PC-3 (cell line): ENCODE results near the gene IRX4. TPM values are rescaled to one million over a fixed set of nuclear protein-coding genes. Genes with fewer than 3 reads are reported as not detected.

Source experiments
- ATAC-seq: fragments of 200-7000 bp; cut with Tn5 transposase; 2 replicates; pipeline ENCODE4 v1.9.1; 2020; ENCODE audit warnings: mild to moderate bottlenecking, moderate library complexity
- BruUV-seq: library from RNA; stranded (reverse); fragments of 400-500 nt; replicated peaks from 2 replicates; lab custom pipeline; 2021; lab: Mats Ljungman, UMichigan
- CTCF ChIA-PET: fragments of 300-600 bp; sonication (Branson Sonifier 250); formaldehyde crosslinking; loops from one replicate; lab custom pipeline; 2022; ENCODE audit warnings: antibody characterized with exemption; lab: Charles Lee
- POLR2A ChIA-PET: fragments of 300-600 bp; sonication (Branson Sonifier 250); formaldehyde crosslinking; loops from one replicate; lab custom pipeline; 2022; ENCODE audit warnings: antibody characterized with exemption; ENCODE audit not compliant: unreplicated experiment; lab: Charles Lee
- DNase-seq: peaks from one replicate; pipeline ENCODE4 v3.0.0-alpha.2; 2015
- H2AFZ ChIP-seq: fragments of 300-600 bp; sonication (generic); 2 replicates; pipeline ENCODE4 v1.6.0; 2016; ENCODE audit warnings: antibody characterized with exemption, low read length
- H3F3A ChIP-seq: fragments of 300-600 bp; sonication (generic); one replicate; pipeline ENCODE4 v1.6.0; 2017; ENCODE audit warnings: antibody characterized with exemption, low read length, control low read depth, mild to moderate bottlenecking; ENCODE audit not compliant: unreplicated experiment
- H3K27ac ChIP-seq: fragments of 300-600 bp; sonication (generic); 2 replicates; pipeline ENCODE4 v1.5.1; 2016; ENCODE audit warnings: mild to moderate bottlenecking, low read length
- H3K27me3 ChIP-seq: fragments of 300-600 bp; sonication (generic); 2 replicates; pipeline ENCODE4 v1.6.1; 2016; ENCODE audit warnings: low read length, mixed read lengths
- H3K36me3 ChIP-seq: fragments of 300-600 bp; sonication (generic); 2 replicates; pipeline ENCODE4 v1.6.1; 2016; ENCODE audit warnings: low read depth, mixed run types, low read length, mixed read lengths
- H3K4me1 ChIP-seq: fragments of 300-600 bp; sonication (generic); 2 replicates; pipeline ENCODE4 v1.5.1; 2016; ENCODE audit warnings: low read length; ENCODE audit not compliant: insufficient read depth
- H3K4me2 ChIP-seq: fragments of 300-600 bp; sonication (generic); 2 replicates; pipeline ENCODE4 v1.6.0; 2016; ENCODE audit warnings: low read length
- H3K4me3 ChIP-seq: fragments of 300-600 bp; sonication (generic); 2 replicates; pipeline ENCODE4 v1.5.1; 2016; ENCODE audit warnings: mild to moderate bottlenecking, low read length, mixed read lengths
- H3K79me2 ChIP-seq: fragments of 300-600 bp; sonication (generic); 2 replicates; pipeline ENCODE4 v1.6.1; 2017; ENCODE audit warnings: low read length, mixed read lengths
- H3K9ac ChIP-seq: fragments of 300-600 bp; sonication (generic); 2 replicates; pipeline ENCODE4 v1.6.0; 2016; ENCODE audit warnings: mild to moderate bottlenecking, low read length
- H3K9me2 ChIP-seq: fragments of 300-600 bp; sonication (generic); replicated peaks from 2 replicates; pipeline ENCODE4 v1.6.1; 2016; ENCODE audit warnings: mixed run types, low read length, mixed read lengths
- H3K9me3 ChIP-seq: fragments of 300-600 bp; sonication (generic); 2 replicates; pipeline ENCODE4 v1.6.1; 2016; ENCODE audit warnings: low read length, mixed read lengths
- H4K20me1 ChIP-seq: fragments of 300-600 bp; sonication (generic); 2 replicates; pipeline ENCODE4 v1.6.1; 2016; ENCODE audit warnings: low read length, mixed read lengths
- EZH2 ChIP-seq: fragments of 300-600 bp; sonication (generic); IDR thresholded peaks from one replicate; pipeline ENCODE4 v1.6.1; 2017; ENCODE audit warnings: antibody characterized with exemption, mild to moderate bottlenecking, low read length; ENCODE audit not compliant: unreplicated experiment
- EZH2phosphoT487 ChIP-seq: fragments of 300-600 bp; sonication (generic); IDR thresholded peaks from 2 replicates; pipeline ENCODE4 v1.6.1; 2018; ENCODE audit warnings: mild to moderate bottlenecking, antibody characterized with exemption, low read length, borderline replicate concordance
- intact Hi-C: fragments of 100-400 bp; cut with micrococcal nuclease; formaldehyde crosslinking; loops from 2 replicates; pipeline ENCODE4 v1.9.0; 2023
- total RNA-seq: library from RNA; depleted of rRNA; stranded (reverse); fragments of >200 nt; gene quantifications from 2 replicates; pipeline ENCODE4 v1.2.3, GENCODE V29; 2014
- TF ChIP-seq, protein P1 (sequence below): fragments of 300-600 bp; sonication (generic); conservative IDR thresholded peaks from 2 replicates; pipeline ENCODE4 v1.5.1; 2017; ENCODE audit warnings: antibody characterized with exemption, low read depth, mild to moderate bottlenecking, low read length

The IRX4 gene
- total RNA-seq, 1 experiment from 2014 or later = not detected

GRCh38 chr5:1925111-1926070 is 42.7 kb upstream of the IRX4 start:
- peaks cover 41% of the 10 kb centered on the region for H3K27me3 ChIP-seq
- no peaks in the 10 kb centered on the region for H3K36me3 ChIP-seq
- intact Hi-C loops = no loop called here
- H3K79me2 ChIP-seq = no peaks in the 10 kb centered on the region
- no peaks in the 10 kb centered on the region for H3K9me3 ChIP-seq
- DNase-seq (no peak), ATAC-seq (no peak)
- no peak overlapping the region for H3K9ac ChIP-seq
- CTCF ChIA-PET = no interaction called here
- H3K9me2 ChIP-seq = no peaks in the 10 kb centered on the region
- TF ChIP-seq EZH2phosphoT487 = no peak
- H3F3A ChIP-seq = no peaks in the 10 kb centered on the region
- no TSS peak for BruUV-seq
- H3K4me2 ChIP-seq = no peak overlapping the region
- no peak overlapping the region for H2AFZ ChIP-seq
- POLR2A ChIA-PET = no interaction called here
- no peaks in the 10 kb centered on the region for H3K4me1 ChIP-seq
- no peaks in the 10 kb centered on the region for H4K20me1 ChIP-seq
- H3K4me3 ChIP-seq = no peak overlapping the region
- no peak overlapping the region for H3K27ac ChIP-seq

DNA sequence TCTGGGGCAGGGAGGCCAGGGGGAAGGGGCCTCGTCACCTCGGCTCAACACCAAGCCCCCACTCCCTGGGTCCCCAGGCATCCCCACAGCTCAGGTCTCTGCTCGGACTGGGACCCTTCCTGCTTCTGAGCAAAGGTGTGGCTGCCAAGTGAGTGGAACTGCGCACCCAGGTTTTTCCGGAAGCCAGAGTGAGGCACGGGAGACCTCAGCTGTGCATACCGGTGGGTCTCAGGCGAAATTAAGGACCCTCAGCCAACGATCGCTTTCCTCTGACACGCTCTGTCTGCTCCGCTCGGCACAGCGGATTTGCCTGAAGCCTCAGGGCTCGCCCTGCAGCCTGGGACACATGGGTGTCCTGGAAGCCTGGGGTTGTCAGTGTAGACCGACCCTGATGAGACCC is 41.0 kb upstream of the IRX4 start:
- TF ChIP-seq, protein P1, sequence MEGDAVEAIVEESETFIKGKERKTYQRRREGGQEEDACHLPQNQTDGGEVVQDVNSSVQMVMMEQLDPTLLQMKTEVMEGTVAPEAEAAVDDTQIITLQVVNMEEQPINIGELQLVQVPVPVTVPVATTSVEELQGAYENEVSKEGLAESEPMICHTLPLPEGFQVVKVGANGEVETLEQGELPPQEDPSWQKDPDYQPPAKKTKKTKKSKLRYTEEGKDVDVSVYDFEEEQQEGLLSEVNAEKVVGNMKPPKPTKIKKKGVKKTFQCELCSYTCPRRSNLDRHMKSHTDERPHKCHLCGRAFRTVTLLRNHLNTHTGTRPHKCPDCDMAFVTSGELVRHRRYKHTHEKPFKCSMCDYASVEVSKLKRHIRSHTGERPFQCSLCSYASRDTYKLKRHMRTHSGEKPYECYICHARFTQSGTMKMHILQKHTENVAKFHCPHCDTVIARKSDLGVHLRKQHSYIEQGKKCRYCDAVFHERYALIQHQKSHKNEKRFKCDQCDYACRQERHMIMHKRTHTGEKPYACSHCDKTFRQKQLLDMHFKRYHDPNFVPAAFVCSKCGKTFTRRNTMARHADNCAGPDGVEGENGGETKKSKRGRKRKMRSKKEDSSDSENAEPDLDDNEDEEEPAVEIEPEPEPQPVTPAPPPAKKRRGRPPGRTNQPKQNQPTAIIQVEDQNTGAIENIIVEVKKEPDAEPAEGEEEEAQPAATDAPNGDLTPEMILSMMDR = no peak
- TF ChIP-seq EZH2 = no peak
- no peak for TF ChIP-seq EZH2phosphoT487
- Histone ChIP-seq H3K36me3 (no peaks in the 10 kb centered on the region), H3K4me1 (no peaks in the 10 kb centered on the region), H3K9me2 (no peaks in the 10 kb centered on the region), H2AFZ (no peak overlapping the region), H3K4me2 (no peak overlapping the region), H4K20me1 (no peaks in the 10 kb centered on the region), H3K79me2 (no peaks in the 10 kb centered on the region), H3K9me3 (no peaks in the 10 kb centered on the region), H3K27ac (no peak overlapping the region), H3K4me3 (no peak overlapping the region), H3K9ac (no peak overlapping the region), H3F3A (no peaks in the 10 kb centered on the region), H3K27me3 (peaks cover 42% of the 10 kb centered on the region)
- intact Hi-C loops = no loop called here
- POLR2A ChIA-PET = no interaction called here
- CTCF ChIA-PET = no interaction called here
- ATAC-seq = no peak
- no TSS peak for BruUV-seq
- DNase-seq = no peak

GRCh38 chr5:1923341-1923740 is 40.6 kb upstream of the IRX4 start:
- Histone ChIP-seq H3K4me3 (no peak overlapping the region), H3K9me2 (no peaks in the 10 kb centered on the region), H3K9ac (no peak overlapping the region), H2AFZ (no peak overlapping the region), H3K9me3 (no peaks in the 10 kb centered on the region), H3K36me3 (no peaks in the 10 kb centered on the region), H3K27ac (no peak overlapping the region), H3K79me2 (no peaks in the 10 kb centered on the region), H3K4me1 (no peaks in the 10 kb centered on the region), H3K4me2 (no peak overlapping the region), H3K27me3 (peaks cover 42% of the 10 kb centered on the region), H3F3A (no peaks in the 10 kb centered on the region), H4K20me1 (no peaks in the 10 kb centered on the region)
- no peak for ATAC-seq
- ChIA-PET POLR2A (no interaction called here), CTCF (no interaction called here)
- intact Hi-C loops = no loop called here
- no peak for DNase-seq
- no TSS peak for BruUV-seq
- TF ChIP-seq EZH2phosphoT487 (no peak), EZH2 (no peak)
- TF ChIP-seq, protein P1 = no peak
